Trophoblast cell (in vitro differentiated cells and primary cell): ENCODE measurements around the gene DPY30.
A peak's percentile ranks its signal among the peaks of the same experiment; 100 is the strongest.
"Not testable (repeated sequence)": the region's sequence is repeated elsewhere in the genome, so short reads cannot be mapped to it uniquely, and the experiment has no call there.

Source experiments
- DNase-seq, 2 donors: peaks; one replicate each; pipeline ENCODE4 v3.0.0-alpha.2; 2016
- H2AFZ ChIP-seq: 2 replicates; pipeline ENCODE4 v1.6.1; 2013; ENCODE audit warnings: low read length, moderate library complexity, mild to moderate bottlenecking; ENCODE audit not compliant: insufficient read depth, poor library complexity
- H2AK5ac ChIP-seq: 2 replicates; pipeline ENCODE4 v1.6.1; 2013; ENCODE audit warnings: mild to moderate bottlenecking, low read length
- H2BK120ac ChIP-seq: 2 replicates; pipeline ENCODE4 v1.6.1; 2013; ENCODE audit warnings: low read length, mild to moderate bottlenecking, moderate library complexity; ENCODE audit not compliant: insufficient read depth, poor library complexity
- H2BK12ac ChIP-seq: 2 replicates; pipeline ENCODE4 v1.6.1; 2013; ENCODE audit warnings: mild to moderate bottlenecking, low read length, moderate library complexity
- H2BK5ac ChIP-seq: 2 replicates; pipeline ENCODE4 v1.6.1; 2013; ENCODE audit warnings: low read length, low read depth, moderate library complexity, mild to moderate bottlenecking; ENCODE audit not compliant: poor library complexity
- H3K14ac ChIP-seq: 2 replicates; pipeline ENCODE4 v1.6.1; 2013; ENCODE audit warnings: mild to moderate bottlenecking, low read length
- H3K18ac ChIP-seq: 2 replicates; pipeline ENCODE4 v1.6.1; 2013; ENCODE audit warnings: mild to moderate bottlenecking, low read length
- H3K23ac ChIP-seq: 2 replicates; pipeline ENCODE4 v1.6.1; 2013; ENCODE audit warnings: low read length
- H3K27ac ChIP-seq: 2 replicates; pipeline ENCODE4 v1.5.1; 2013; ENCODE audit warnings: low read depth, mild to moderate bottlenecking, inconsistent platforms, low read length, moderate library complexity
- H3K27me3 ChIP-seq: 2 replicates; pipeline ENCODE4 v1.6.1; 2013; ENCODE audit warnings: inconsistent platforms, mild to moderate bottlenecking, low read length, moderate library complexity; ENCODE audit not compliant: insufficient read depth
- H3K36me3 ChIP-seq, 2 experiments: 1 replicate in 1 of 2; 2 replicates in 1 of 2; pipeline ENCODE4 v1.6.1; 2013; ENCODE audit warnings: low read length in 2 of 2, mild to moderate bottlenecking in 2 of 2, moderate library complexity in 1 of 2; ENCODE audit not compliant: insufficient read depth in 2 of 2, control insufficient read depth in 1 of 2
- H3K4ac ChIP-seq: 2 replicates; pipeline ENCODE4 v1.6.1; 2013; ENCODE audit warnings: low read depth, mild to moderate bottlenecking, low read length, moderate library complexity
- H3K4me1 ChIP-seq, 2 experiments: 1 replicate in 1 of 2; 2 replicates in 1 of 2; pipeline ENCODE4 v1.6.1; 2013; ENCODE audit warnings: low read length in 2 of 2, mild to moderate bottlenecking in 2 of 2, moderate library complexity in 1 of 2; ENCODE audit not compliant: insufficient read depth in 2 of 2, control insufficient read depth in 1 of 2
- H3K4me2 ChIP-seq: 2 replicates; pipeline ENCODE4 v1.6.1; 2013; ENCODE audit warnings: inconsistent platforms, mild to moderate bottlenecking, low read length, moderate library complexity
- H3K4me3 ChIP-seq: 2 replicates; pipeline ENCODE4 v1.5.1; 2013; ENCODE audit warnings: mild to moderate bottlenecking, low read depth, low read length, inconsistent platforms
- H3K79me1 ChIP-seq: one replicate; pipeline ENCODE4 v1.6.1; 2013; ENCODE audit warnings: low read length
- H3K79me2 ChIP-seq: 2 replicates; pipeline ENCODE4 v1.6.1; 2013; ENCODE audit warnings: low read length, mild to moderate bottlenecking; ENCODE audit not compliant: control insufficient read depth, insufficient read depth, poor library complexity
- H3K9ac ChIP-seq: 2 replicates; pipeline ENCODE4 v1.6.1; 2013; ENCODE audit warnings: mild to moderate bottlenecking, low read length
- H3K9me3 ChIP-seq: 2 replicates; pipeline ENCODE4 v1.6.1; 2013; ENCODE audit warnings: low read depth, mild to moderate bottlenecking, control low read depth, inconsistent platforms, low read length; ENCODE audit not compliant: insufficient read depth
- H4K12ac ChIP-seq: 2 replicates; pipeline ENCODE4 v1.6.1; 2013; ENCODE audit warnings: low read depth, mild to moderate bottlenecking, low read length, moderate library complexity
- H4K8ac ChIP-seq: 2 replicates; pipeline ENCODE4 v1.6.1; 2013; ENCODE audit warnings: low read depth, mild to moderate bottlenecking, low read length, moderate library complexity
- H4K91ac ChIP-seq: one replicate; pipeline ENCODE4 v1.6.1; 2013; ENCODE audit warnings: low read depth, mild to moderate bottlenecking, low read length, moderate library complexity
- WGBS: extraction: QIAGEN DNeasy Blood & Tissue Kit; methylation state at CpG from one replicate; pipeline ENCODE4 v1.1.7; 2013; ENCODE audit warnings: missing lambda C conversion rate; ENCODE audit not compliant: insufficient read length, insufficient coverage; ENCODE audit errors: extremely low coverage; 5-methylcytosine and 5-hydroxymethylcytosine counted together

The DPY30 gene

DNA sequence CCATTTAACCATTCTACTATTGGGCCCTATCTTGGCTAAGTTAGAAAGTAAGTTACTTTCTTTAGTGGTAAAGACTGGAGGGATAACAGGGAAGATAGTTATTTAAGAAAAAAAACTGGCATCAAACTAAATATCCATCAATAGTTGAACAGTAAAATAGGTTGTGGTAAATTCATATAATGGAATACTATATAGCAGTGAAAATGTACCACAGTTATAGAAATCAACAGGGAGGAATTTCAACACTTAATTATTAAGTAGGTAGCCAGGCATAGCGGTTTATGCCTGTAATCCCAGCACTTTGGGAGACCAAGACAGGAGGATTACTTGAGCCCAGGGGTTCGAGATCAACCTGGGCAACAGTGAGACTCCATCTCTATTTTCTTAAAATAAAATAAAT lies 20.7 kb upstream of the DPY30 start:
- no peak overlapping the region for H3K23ac ChIP-seq
- DNase-seq, result no peak
- H3K79me2 ChIP-seq, result peaks cover 3% of the 10 kb centered on the region
- H3K27me3 ChIP-seq, result no peaks in the 10 kb centered on the region
- H2BK12ac ChIP-seq, result no peak overlapping the region
- no peaks in the 10 kb centered on the region for H3K9me3 ChIP-seq
- H3K4me2 ChIP-seq, result no peak overlapping the region
- H4K91ac ChIP-seq, result no peak overlapping the region
- H3K27ac ChIP-seq, result no peak overlapping the region
- H3K4me3 ChIP-seq, result no peak overlapping the region
- H2BK120ac ChIP-seq, result no peak overlapping the region
- WGBS, result no CpG with 5 or more reads among the region's 2 CpGs
- H4K12ac ChIP-seq, result no peak overlapping the region
- H3K18ac ChIP-seq, result no peak overlapping the region
- H4K8ac ChIP-seq, result no peak overlapping the region
- H2BK5ac ChIP-seq, result no peak overlapping the region
- no peak overlapping the region for H3K9ac ChIP-seq
- H3K79me1 ChIP-seq, result peaks cover 8% of the 10 kb centered on the region
- H3K4ac ChIP-seq, result no peak overlapping the region
- no peak overlapping the region for H2AK5ac ChIP-seq
- H3K14ac ChIP-seq, result no peak overlapping the region
- no peaks in the 10 kb centered on the region for H3K4me1 ChIP-seq
- H2AFZ ChIP-seq, result no peak overlapping the region
- H3K36me3 ChIP-seq, result no peaks in the 10 kb centered on the region

DNA sequence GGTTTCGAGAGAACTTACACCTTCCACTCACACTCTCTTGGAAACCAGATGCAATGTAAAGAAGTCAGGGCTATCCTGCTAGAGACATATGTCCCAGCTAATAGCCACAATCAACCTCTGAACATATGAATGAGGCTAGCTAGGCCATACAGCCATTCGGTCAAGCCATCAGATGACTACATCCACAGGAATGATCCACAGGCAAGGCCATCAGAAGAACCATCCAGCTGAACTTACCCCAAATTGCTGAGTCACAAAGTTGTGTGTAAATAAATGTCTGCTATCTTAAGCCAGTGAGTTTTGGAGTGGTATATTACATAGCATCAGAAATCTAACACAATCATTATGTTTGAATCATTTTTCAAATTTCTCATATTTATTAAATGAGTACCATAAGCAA lies 18.5 kb upstream of the DPY30 start:
- H4K12ac ChIP-seq, result no peak overlapping the region
- H3K27me3 ChIP-seq, result no peaks in the 10 kb centered on the region
- H3K79me2 ChIP-seq, result no peaks in the 10 kb centered on the region
- no peak overlapping the region for H3K4ac ChIP-seq
- no peaks in the 10 kb centered on the region for H3K9me3 ChIP-seq
- H3K18ac ChIP-seq, result no peak overlapping the region
- H3K4me1 ChIP-seq, result no peaks in the 10 kb centered on the region
- H2AK5ac ChIP-seq, result no peak overlapping the region
- no peaks in the 10 kb centered on the region for H3K36me3 ChIP-seq
- no peak overlapping the region for H3K4me3 ChIP-seq
- H3K4me2 ChIP-seq, result no peak overlapping the region
- peaks cover 3% of the 10 kb centered on the region for H3K79me1 ChIP-seq
- no peak overlapping the region for H2BK120ac ChIP-seq
- H4K8ac ChIP-seq, result no peak overlapping the region
- WGBS, result no CpG with 5 or more reads among the region's 2 CpGs
- no peak overlapping the region for H3K23ac ChIP-seq
- DNase-seq, result peak in 1 of 2 donors; percentile 39
- no peak overlapping the region for H3K14ac ChIP-seq
- H2BK5ac ChIP-seq, result no peak overlapping the region
- H3K27ac ChIP-seq, result no peak overlapping the region
- H2AFZ ChIP-seq, result no peak overlapping the region
- no peak overlapping the region for H2BK12ac ChIP-seq
- no peak overlapping the region for H4K91ac ChIP-seq
- H3K9ac ChIP-seq, result no peak overlapping the region

DNA sequence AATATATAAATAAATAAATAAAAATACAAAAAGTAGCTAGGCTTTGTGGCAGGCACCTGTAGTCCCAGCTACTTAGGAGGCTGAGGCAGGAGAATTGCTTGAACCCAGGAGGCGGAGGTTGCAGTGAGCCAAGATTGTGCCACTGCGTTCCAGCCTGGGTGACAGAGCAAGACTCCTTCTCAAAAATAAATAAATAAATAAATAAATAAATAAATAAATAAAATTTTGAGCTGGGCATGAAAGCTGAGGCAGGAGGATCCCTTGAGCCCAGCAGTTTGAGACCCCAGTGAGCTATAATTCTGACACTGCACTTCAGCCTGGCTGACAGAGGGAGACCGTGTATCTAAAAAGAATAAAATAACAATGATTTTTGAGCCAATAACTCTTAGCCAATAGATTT lies 15.0 kb upstream of the DPY30 start:
- H3K23ac ChIP-seq, H4K8ac ChIP-seq: not testable (repeated sequence)
- no CpG with 5 or more reads among the region's 3 CpGs for WGBS

DNA sequence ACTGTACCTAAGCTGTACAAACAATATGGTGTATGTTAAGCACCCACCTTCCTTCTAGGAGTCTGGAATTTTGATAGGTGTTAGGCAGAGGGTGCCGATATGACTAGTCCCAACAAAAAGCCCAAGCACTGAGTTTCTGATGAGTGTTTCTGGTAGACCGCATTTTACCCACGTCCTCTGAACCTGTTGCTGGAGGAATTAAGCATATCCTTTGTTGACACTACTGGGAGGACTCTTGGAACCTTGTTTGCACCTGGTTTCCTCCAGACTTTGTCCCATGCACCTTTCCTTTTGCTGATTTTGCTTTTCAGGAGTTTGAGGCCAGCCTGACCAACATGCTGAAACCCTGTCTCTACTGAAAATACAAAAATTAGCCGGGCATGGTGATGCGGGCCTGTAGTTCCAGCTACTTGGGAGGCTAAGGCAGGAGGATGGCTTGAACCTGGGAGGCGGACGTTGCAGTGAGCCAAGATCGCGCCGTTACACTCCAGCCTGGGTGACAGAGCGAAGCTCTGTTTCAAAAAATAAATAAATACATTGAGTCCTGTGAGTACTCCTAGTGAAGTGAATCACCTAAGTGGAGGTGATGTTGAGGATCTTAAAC lies 12.3 kb upstream of the DPY30 start:
- no peaks in the 10 kb centered on the region for H3K4me1 ChIP-seq
- H3K79me1 ChIP-seq, result no peaks in the 10 kb centered on the region
- no peak overlapping the region for H4K91ac ChIP-seq
- H2BK12ac ChIP-seq, result no peak overlapping the region
- H2BK5ac ChIP-seq, result no peak overlapping the region
- H3K27me3 ChIP-seq, result no peaks in the 10 kb centered on the region
- H3K36me3 ChIP-seq, result no peaks in the 10 kb centered on the region
- H4K8ac ChIP-seq, result no peak overlapping the region
- H3K9ac ChIP-seq, result no peak overlapping the region
- H3K4ac ChIP-seq, result no peak overlapping the region
- H3K4me3 ChIP-seq, result no peak overlapping the region
- H3K14ac ChIP-seq, result no peak overlapping the region
- DNase-seq, result no peak
- no peak overlapping the region for H4K12ac ChIP-seq
- no peaks in the 10 kb centered on the region for H3K9me3 ChIP-seq
- no peak overlapping the region for H2AK5ac ChIP-seq
- no peaks in the 10 kb centered on the region for H3K79me2 ChIP-seq
- H3K4me2 ChIP-seq, result no peak overlapping the region
- H3K27ac ChIP-seq, result no peak overlapping the region
- H2BK120ac ChIP-seq, result no peak overlapping the region
- H3K18ac ChIP-seq, result no peak overlapping the region
- WGBS, result no CpG with 5 or more reads among the region's 11 CpGs
- no peak overlapping the region for H2AFZ ChIP-seq
- H3K23ac ChIP-seq, result peak overlapping the region; percentile 61

More for the DNA sequence above, 15.0 kb upstream of the DPY30 start:
- not testable (repeated sequence) for H4K12ac ChIP-seq, H3K4me3 ChIP-seq, H3K27me3 ChIP-seq, H3K4ac ChIP-seq, H3K9me3 ChIP-seq, H2BK120ac ChIP-seq, DNase-seq, H3K18ac ChIP-seq, H3K79me2 ChIP-seq, H2BK12ac ChIP-seq, H3K36me3 ChIP-seq, H2BK5ac ChIP-seq, H3K79me1 ChIP-seq, H2AK5ac ChIP-seq, H2AFZ ChIP-seq, H3K14ac ChIP-seq, H4K91ac ChIP-seq, H3K4me2 ChIP-seq, H3K9ac ChIP-seq, H3K27ac ChIP-seq, H3K4me1 ChIP-seq
